ENCODE data around the gene CCDC30. TPM values are rescaled to one million over a fixed set of nuclear protein-coding genes. Genes with fewer than 3 reads are reported as not detected.
"Not testable (repeated sequence)": the region's sequence is repeated elsewhere in the genome, so short reads cannot be mapped to it uniquely, and the experiment has no call there.

Gene CCDC30
- total RNA-seq, 4 donors from 2014 or later: 20.1 to 56.7 (median 22.7) TPM

- H3K4me1 ChIP-seq: no peaks in the 10 kb centered on the region
- H3K4me3 ChIP-seq (replicated peaks in 1 of 3): no peak overlapping the region
- no peaks in the 10 kb centered on the region for H3K9me3 ChIP-seq
- no peaks in the 10 kb centered on the region for H3K27me3 ChIP-seq
- intact Hi-C loops (cut with DNase I): no loop called here
- H3K27ac ChIP-seq: no peak overlapping the region
- TF ChIP-seq POLR2A (IDR thresholded peaks at IDR 0.05): no peak
- no peak for DNase-seq
- peaks cover 0 to 12% of the 10 kb centered on the region in 2 donors for H3K36me3 ChIP-seq
- WGBS, 2 donors: 85 to 86% methylated on average over 2 of the region's 2 CpGs
Measured at GRCh38 chr1:42484382-42484781, 21.3 kb downstream of the CCDC30 start.

DNA sequence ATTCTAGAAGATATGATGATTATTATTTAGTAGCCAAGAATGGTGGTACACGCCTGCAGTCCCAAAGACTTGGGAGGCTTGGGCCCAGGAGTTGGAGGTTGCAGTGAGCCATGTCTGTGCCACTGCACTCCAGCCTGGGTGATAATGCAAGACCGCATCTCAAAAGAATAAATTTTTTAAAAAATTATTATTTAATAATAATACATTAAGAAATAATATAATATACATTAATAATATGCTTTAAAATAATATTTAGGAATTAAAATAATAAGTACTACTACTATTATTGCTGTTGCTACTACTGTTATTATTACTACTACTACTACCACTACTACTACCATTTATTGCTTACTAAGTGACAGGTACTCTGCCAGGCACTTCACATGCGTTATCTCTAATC, 27.2 kb downstream of the CCDC30 start:
- Histone ChIP-seq H3K36me3 (peaks cover 0 to 4% of the 10 kb centered on the region in 2 donors), H3K27ac (no peak overlapping the region), H3K27me3 (no peaks in the 10 kb centered on the region), H3K4me1 (no peaks in the 10 kb centered on the region), H3K4me3 (replicated peaks in 1 of 3) (no peak overlapping the region), H3K9me3 (no peaks in the 10 kb centered on the region)
- 95 to 96% methylated on average over 3 of the region's 3 CpGs for WGBS, 2 donors
- intact Hi-C loops (cut with DNase I): no loop called here
- TF ChIP-seq POLR2A (IDR thresholded peaks at IDR 0.05): no peak
- TF ChIP-seq, protein P1, sequence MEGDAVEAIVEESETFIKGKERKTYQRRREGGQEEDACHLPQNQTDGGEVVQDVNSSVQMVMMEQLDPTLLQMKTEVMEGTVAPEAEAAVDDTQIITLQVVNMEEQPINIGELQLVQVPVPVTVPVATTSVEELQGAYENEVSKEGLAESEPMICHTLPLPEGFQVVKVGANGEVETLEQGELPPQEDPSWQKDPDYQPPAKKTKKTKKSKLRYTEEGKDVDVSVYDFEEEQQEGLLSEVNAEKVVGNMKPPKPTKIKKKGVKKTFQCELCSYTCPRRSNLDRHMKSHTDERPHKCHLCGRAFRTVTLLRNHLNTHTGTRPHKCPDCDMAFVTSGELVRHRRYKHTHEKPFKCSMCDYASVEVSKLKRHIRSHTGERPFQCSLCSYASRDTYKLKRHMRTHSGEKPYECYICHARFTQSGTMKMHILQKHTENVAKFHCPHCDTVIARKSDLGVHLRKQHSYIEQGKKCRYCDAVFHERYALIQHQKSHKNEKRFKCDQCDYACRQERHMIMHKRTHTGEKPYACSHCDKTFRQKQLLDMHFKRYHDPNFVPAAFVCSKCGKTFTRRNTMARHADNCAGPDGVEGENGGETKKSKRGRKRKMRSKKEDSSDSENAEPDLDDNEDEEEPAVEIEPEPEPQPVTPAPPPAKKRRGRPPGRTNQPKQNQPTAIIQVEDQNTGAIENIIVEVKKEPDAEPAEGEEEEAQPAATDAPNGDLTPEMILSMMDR (IDR thresholded peaks at IDR 0.05): no peak
- no peak for DNase-seq

DNA sequence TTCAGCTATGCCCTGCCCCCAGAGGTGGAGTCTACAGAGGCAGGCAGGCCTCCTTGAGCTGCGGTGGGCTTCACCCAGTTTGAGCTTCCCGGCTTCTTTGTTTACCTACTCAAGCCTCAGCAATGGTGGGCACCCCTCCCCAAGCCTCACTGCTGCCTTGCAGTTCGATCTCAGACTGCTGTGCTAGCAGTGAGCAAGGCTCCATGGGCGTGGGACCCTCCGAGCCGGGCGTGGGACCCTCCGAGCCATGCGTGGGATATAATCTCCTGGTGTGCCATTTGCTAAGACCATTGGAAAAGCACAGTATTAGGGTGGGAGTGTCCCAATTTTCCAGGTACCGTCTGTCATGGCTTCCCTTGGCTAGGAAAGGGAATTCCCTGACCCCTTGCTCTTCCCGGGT, 38.9 kb downstream of the CCDC30 start:
- intact Hi-C loops (cut with DNase I); H3K4me3 ChIP-seq (replicated peaks in 1 of 3): not testable (repeated sequence)

GRCh38 chr1:42504535-42505128, 41.5 kb downstream of the CCDC30 start:
- intact Hi-C loops (cut with DNase I): no loop called here
- no peak overlapping the region for H3K4me3 ChIP-seq (replicated peaks in 1 of 3)
- H3K36me3 ChIP-seq: peaks cover 8 to 20% of the 10 kb centered on the region in 2 donors
- no peak overlapping the region for H3K27ac ChIP-seq
- H3K27me3 ChIP-seq: no peaks in the 10 kb centered on the region
- DNase-seq: no peak
- no peaks in the 10 kb centered on the region for H3K9me3 ChIP-seq
- no peaks in the 10 kb centered on the region for H3K4me1 ChIP-seq
- TF ChIP-seq POLR2A (IDR thresholded peaks at IDR 0.05): no peak
- TF ChIP-seq, protein P1 (IDR thresholded peaks at IDR 0.05): no peak
- WGBS, 2 donors: 90 to 94% methylated on average over 2 of the region's 2 CpGs

More for the DNA sequence above, 38.9 kb downstream of the CCDC30 start:
- not testable (repeated sequence) for H3K27me3 ChIP-seq, H3K9me3 ChIP-seq, H3K27ac ChIP-seq, DNase-seq, H3K4me1 ChIP-seq
- H3K36me3 ChIP-seq: peaks cover 2 to 10% of the 10 kb centered on the region in 2 donors
- 99% methylated on average over 9 to 11 of the region's 11 CpGs for WGBS, 2 donors

DNA sequence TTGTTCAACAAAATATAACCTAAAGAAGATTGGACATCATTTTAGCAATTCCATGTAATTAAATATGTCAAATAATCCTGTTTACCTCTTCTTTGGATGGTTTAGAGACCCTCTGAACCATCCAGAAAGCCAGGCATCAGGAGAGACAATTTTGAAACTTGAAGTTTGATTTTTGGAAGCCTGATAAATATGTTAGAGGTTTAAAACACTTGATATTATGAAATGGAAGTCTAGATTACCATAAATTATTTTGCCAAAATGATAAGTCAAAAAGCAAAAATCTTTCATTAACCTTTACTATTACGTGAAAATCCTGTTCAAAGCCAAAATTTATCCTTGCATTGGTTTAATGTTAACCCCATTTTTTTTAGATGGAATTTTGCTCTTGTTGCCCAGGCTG, 43.5 kb downstream of the CCDC30 start:
- WGBS, 2 donors: 80 to 94% methylated on average over 1 of the region's 1 CpG
- no peaks in the 10 kb centered on the region for H3K4me1 ChIP-seq
- peaks cover 8 to 20% of the 10 kb centered on the region in 2 donors for H3K36me3 ChIP-seq
- DNase-seq: no peak
- no peak overlapping the region for H3K27ac ChIP-seq
- H3K27me3 ChIP-seq: no peaks in the 10 kb centered on the region
- TF ChIP-seq, protein P1 (IDR thresholded peaks at IDR 0.05): no peak
- TF ChIP-seq POLR2A (IDR thresholded peaks at IDR 0.05): no peak
- H3K9me3 ChIP-seq: no peaks in the 10 kb centered on the region
- no peak overlapping the region for H3K4me3 ChIP-seq (replicated peaks in 1 of 3)
- intact Hi-C loops (cut with DNase I): no loop called here

GRCh38 chr1:42511581-42512155, 48.6 kb downstream of the CCDC30 start:
- H3K4me3 ChIP-seq (replicated peaks in 1 of 3); H3K4me1 ChIP-seq; H3K27ac ChIP-seq; intact Hi-C loops (cut with DNase I); H3K27me3 ChIP-seq; H3K9me3 ChIP-seq; DNase-seq: not testable (repeated sequence)
- WGBS, 2 donors: 74 to 81% methylated on average over 6 of the region's 6 CpGs
- peaks cover 8 to 15% of the 10 kb centered on the region in 2 donors for H3K36me3 ChIP-seq

All from thyroid gland (tissue), 4 donors.